GM06990 (cell line): ENCODE measurements around the gene PGRMC2.

ENCODE experiments used
- DNase-seq: peaks from one replicate; pipeline ENCODE4 v3.0.0-alpha.2; 2011; ENCODE audit not compliant: insufficient read length; ENCODE audit errors: extremely low read depth
- H3K27me3 ChIP-seq: replicated peaks from 2 replicates; pipeline ENCODE4 v1.6.0; 2011; ENCODE audit warnings: low read length; ENCODE audit not compliant: control insufficient read depth, insufficient read depth
- H3K36me3 ChIP-seq: 2 replicates; pipeline ENCODE4 v1.5.1; 2011; ENCODE audit warnings: low read length; ENCODE audit not compliant: control insufficient read depth, insufficient read depth
- H3K4me3 ChIP-seq: replicated peaks from 2 replicates; pipeline ENCODE4 v1.5.1; 2011; ENCODE audit warnings: low read depth, mild to moderate bottlenecking, control low read depth, low read length
- TF ChIP-seq, protein P1 (sequence below): IDR thresholded peaks from 2 replicates; pipeline ENCODE4 v1.5.1; 2011; ENCODE audit warnings: low read length, control low read depth, mild to moderate bottlenecking, inconsistent platforms; ENCODE audit not compliant: insufficient read depth, poor library complexity, severe bottlenecking

PGRMC2 gene

DNA sequence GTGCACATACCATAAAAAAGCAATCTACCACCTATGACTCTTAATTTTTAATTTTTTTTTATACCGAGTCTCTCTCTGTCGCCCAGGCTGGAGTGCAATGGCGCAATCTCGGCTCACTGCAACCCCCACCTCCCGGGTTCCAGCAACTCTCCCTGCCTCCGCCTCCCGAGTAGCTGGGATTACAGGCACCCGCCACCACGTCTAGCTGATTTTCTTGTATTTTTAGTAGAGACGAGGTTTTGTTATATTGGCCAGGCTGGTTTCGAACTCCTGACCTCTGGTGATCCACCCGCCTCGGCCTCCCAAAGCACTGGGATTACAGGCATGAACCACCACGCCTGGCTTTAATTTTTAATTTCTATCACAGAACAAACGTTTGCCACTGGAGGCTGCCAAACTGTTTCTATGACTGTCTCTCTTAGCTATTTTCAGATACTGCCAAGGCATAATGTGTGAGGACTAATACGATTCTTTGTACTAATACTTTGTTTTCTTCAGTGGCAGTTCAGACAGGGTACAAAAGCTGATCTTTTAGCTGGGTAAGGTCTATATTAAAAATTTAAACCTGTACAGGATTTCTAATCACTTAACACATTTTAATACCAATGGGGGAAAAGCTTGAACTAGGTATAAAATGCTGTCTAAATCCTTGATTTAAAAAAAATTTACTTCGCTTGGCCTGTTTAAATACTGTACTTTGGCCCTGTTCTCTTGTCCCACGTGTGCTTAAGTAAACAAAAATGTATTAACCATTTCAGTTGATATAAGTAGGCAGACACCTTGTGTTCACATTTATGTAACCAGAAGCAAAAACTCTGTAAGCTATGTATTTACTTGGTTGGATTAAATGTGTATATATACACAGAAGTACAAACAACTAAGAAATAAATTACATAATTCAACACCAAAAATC lies 2.3 kb downstream of the PGRMC2 start:
- TF ChIP-seq, protein P1, sequence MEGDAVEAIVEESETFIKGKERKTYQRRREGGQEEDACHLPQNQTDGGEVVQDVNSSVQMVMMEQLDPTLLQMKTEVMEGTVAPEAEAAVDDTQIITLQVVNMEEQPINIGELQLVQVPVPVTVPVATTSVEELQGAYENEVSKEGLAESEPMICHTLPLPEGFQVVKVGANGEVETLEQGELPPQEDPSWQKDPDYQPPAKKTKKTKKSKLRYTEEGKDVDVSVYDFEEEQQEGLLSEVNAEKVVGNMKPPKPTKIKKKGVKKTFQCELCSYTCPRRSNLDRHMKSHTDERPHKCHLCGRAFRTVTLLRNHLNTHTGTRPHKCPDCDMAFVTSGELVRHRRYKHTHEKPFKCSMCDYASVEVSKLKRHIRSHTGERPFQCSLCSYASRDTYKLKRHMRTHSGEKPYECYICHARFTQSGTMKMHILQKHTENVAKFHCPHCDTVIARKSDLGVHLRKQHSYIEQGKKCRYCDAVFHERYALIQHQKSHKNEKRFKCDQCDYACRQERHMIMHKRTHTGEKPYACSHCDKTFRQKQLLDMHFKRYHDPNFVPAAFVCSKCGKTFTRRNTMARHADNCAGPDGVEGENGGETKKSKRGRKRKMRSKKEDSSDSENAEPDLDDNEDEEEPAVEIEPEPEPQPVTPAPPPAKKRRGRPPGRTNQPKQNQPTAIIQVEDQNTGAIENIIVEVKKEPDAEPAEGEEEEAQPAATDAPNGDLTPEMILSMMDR, result no peak
- DNase-seq, result no peak
- Histone ChIP-seq H3K4me3 (peak overlapping the region; percentile 95), H3K27me3 (no peaks in the 10 kb centered on the region), H3K36me3 (no peaks in the 10 kb centered on the region)

DNA sequence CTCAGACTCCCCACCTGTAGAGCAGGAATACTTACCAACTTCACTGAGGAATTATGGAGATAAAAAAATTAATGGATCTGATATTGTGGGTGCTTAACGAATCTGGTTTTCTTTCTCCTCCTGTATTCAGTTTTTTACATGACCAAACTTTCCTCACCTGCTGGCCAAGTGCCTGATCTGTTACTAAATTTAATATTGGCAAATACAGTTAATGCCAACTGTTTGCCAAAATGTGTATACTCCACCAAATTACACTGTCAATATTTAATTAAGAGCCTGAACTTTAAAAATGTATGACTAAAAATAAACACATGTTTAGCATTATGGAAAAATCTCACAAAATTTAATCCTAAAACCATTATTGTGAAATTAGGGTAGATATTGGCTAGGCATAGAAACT lies 3.3 kb downstream of the PGRMC2 start:
- H3K4me3 ChIP-seq, result no peak overlapping the region

DNA sequence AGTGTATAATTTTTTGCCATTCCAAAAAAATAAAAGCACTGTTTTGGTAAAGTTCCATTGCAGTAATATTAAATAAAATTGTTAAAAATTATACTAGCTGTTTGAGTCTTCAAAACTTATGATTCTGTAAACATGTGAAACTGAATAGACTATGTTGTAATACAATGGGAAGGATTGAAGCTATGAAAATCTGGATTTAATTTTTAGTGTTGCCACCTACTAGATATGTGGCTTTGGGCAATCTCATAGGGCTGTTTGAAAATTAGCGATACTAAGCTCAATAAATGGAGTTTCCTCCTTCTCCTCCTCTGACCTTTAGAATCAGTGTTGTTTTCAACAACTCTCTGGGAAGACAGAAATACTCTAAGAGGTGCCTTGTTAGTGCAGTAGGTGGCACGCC lies 4.5 kb downstream of the PGRMC2 start:
- TF ChIP-seq, protein P1, result no peak
- DNase-seq, result no peak

More for the DNA sequence above, 3.3 kb downstream of the PGRMC2 start:
- no peaks in the 10 kb centered on the region for H3K36me3 ChIP-seq
- TF ChIP-seq, protein P1, result no peak
- no peaks in the 10 kb centered on the region for H3K27me3 ChIP-seq
- no peak for DNase-seq

DNA sequence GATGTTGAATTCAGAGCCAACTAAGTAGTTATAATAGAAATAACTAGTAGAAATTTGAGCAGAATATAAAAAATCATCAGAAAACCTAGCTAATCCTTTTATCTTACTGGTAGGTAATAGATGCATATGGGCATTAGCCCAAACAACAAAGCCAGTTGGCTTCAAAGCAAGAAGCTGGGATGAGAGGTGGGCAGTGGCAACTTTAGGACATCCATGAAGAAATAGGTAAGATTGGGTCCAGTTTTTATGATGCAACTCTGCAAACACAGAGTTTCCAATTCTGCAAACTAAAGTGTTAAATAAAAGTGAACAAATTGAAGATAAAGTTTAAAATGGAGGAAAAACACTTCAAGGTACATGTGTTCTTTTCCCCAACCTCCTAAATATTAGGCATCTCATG lies 5.1 kb downstream of the PGRMC2 start:
- TF ChIP-seq, protein P1, result no peak
- Histone ChIP-seq H3K36me3 (no peaks in the 10 kb centered on the region), H3K4me3 (no peak overlapping the region), H3K27me3 (no peaks in the 10 kb centered on the region)
- DNase-seq, result no peak

More for the DNA sequence above, 4.5 kb downstream of the PGRMC2 start:
- Histone ChIP-seq H3K27me3 (no peaks in the 10 kb centered on the region), H3K36me3 (no peaks in the 10 kb centered on the region), H3K4me3 (no peak overlapping the region)

DNA sequence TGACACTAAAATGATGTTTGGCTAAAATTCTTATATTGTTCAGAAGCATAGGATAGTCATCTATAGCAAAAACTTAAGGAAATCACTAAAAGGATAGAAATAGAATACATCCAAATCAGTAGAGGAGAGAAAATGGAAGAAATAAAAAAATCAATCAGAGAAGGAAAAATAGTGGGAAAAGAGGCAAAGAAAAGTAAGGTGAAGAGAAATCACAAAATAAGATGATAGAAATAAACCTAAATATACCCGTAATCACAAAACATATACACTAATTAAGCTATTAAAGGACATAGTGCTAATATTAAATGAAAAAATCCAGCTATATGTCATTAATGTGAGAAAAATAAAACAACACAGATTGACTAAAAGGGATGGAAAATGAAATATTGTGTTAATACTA lies 6.3 kb downstream of the PGRMC2 start:
- no peak overlapping the region for H3K4me3 ChIP-seq
- no peak for DNase-seq
- TF ChIP-seq, protein P1, result no peak
- H3K27me3 ChIP-seq, result no peaks in the 10 kb centered on the region
- H3K36me3 ChIP-seq, result no peaks in the 10 kb centered on the region
